BLaER1 treated with 17β-estradiol and CSF1 and Interleukin-3, amounts not matched to agents 10 nM and 100 nM (cell line): Measurements from ENCODE around the gene TRIM71.
"Not testable (repeated sequence)": the region's sequence is repeated elsewhere in the genome, so short reads cannot be mapped to it uniquely, and the experiment has no call there.

Experiments
- H3K27ac ChIP-seq, 11 experiments: shearing (Covaris generic); formaldehyde crosslinking; 2 replicates each; pipeline ENCODE4 v1.8.1; 2022
- H3K27me3 ChIP-seq, 11 experiments: shearing (Covaris generic); formaldehyde crosslinking; 2 replicates each; pipeline ENCODE4 v1.8.1; 2022
- H3K36me3 ChIP-seq, 11 experiments: shearing (Covaris generic); formaldehyde crosslinking; 2 replicates each; pipeline ENCODE4 v1.8.1; 2022
- H3K4me1 ChIP-seq, 10 experiments: shearing (Covaris generic); formaldehyde crosslinking; 2 replicates each; pipeline ENCODE4 v1.8.1; 2022
- H3K4me2 ChIP-seq, 11 experiments: shearing (Covaris generic); formaldehyde crosslinking; 2 replicates each; pipeline ENCODE4 v1.8.1; 2022
- H3K4me3 ChIP-seq, 10 experiments: shearing (Covaris generic); formaldehyde crosslinking; 2 replicates each; pipeline ENCODE4 v1.8.1; 2022
- H3K9ac ChIP-seq, 11 experiments: shearing (Covaris generic); formaldehyde crosslinking; 2 replicates each; pipeline ENCODE4 v1.8.1; 2022
- H3K9me3 ChIP-seq, 11 experiments: shearing (Covaris generic); formaldehyde crosslinking; replicated peaks in 1 of 11; 2 replicates each; pipeline ENCODE4 v1.8.1; 2022
- H4K20me1 ChIP-seq, 11 experiments: shearing (Covaris generic); formaldehyde crosslinking; 2 replicates each; pipeline ENCODE4 v1.8.1; 2022
- Cebpa-rat ChIP-seq, 11 experiments: shearing (Covaris generic); IDR thresholded peaks; 2 replicates each; pipeline ENCODE4 v1.8.1; 2022

Gene TRIM71

GRCh38 chr3:32822609-32823498 lies 5.1 kb downstream of the TRIM71 start:
- H3K27me3 ChIP-seq, result peaks cover 27 to 39% (median 34%) of the 10 kb centered on the region in 11 experiments
- peaks cover 0 to 6% (median 0%) of the 10 kb centered on the region in 11 experiments; a peak in 2 of 22 replicates for H4K20me1 ChIP-seq
- H3K9me3 ChIP-seq, result peaks cover 23 to 49% (median 42%) of the 10 kb centered on the region in 11 experiments
- no peak overlapping the region for H3K4me2 ChIP-seq
- H3K27ac ChIP-seq, result no peak overlapping the region
- peaks cover 0 to 20% (median 18%) of the 10 kb centered on the region in 11 experiments; a peak in 19 of 22 replicates for H3K36me3 ChIP-seq
- H3K9ac ChIP-seq, result no peak overlapping the region
- no peak overlapping the region for H3K4me3 ChIP-seq
- H3K4me1 ChIP-seq, result peaks cover 0 to 12% (median 9%) of the 10 kb centered on the region in 10 experiments; a peak in 15 of 20 replicates
- no peak for TF ChIP-seq Cebpa-rat (IDR thresholded peaks at IDR 0.05)

GRCh38 chr3:32823641-32824184 lies 5.9 kb downstream of the TRIM71 start:
- not testable (repeated sequence) for H3K9ac ChIP-seq, H4K20me1 ChIP-seq, H3K27ac ChIP-seq, H3K4me3 ChIP-seq, H3K4me2 ChIP-seq, H3K4me1 ChIP-seq
- Histone ChIP-seq H3K36me3 (peaks cover 0 to 17% (median 14%) of the 10 kb centered on the region in 11 experiments; a peak in 19 of 22 replicates), H3K27me3 (peaks cover 19 to 30% (median 26%) of the 10 kb centered on the region in 11 experiments), H3K9me3 (peaks cover 17 to 40% (median 34%) of the 10 kb centered on the region in 11 experiments)

- Histone ChIP-seq H3K4me1 (no peaks in the 10 kb centered on the region), H3K9ac (no peak overlapping the region), H4K20me1 (peaks cover 0 to 5% (median 0%) of the 10 kb centered on the region in 11 experiments; a peak in 1 of 22 replicates), H3K4me2 (no peak overlapping the region), H3K4me3 (no peak overlapping the region), H3K9me3 (peaks cover 0 to 20% (median 14%) of the 10 kb centered on the region in 11 experiments; a peak in 8 of 22 replicates), H3K36me3 (no peaks in the 10 kb centered on the region; a peak in 1 of 22 replicates), H3K27me3 (peaks cover 0 to 10% (median 5%) of the 10 kb centered on the region in 11 experiments; a peak in 9 of 22 replicates), H3K27ac (no peak overlapping the region)
- no peak for TF ChIP-seq Cebpa-rat (IDR thresholded peaks at IDR 0.05)
Measured at GRCh38 chr3:32825601-32826375, 8.0 kb downstream of the TRIM71 start.

GRCh38 chr3:32831062-32831461 lies 13.3 kb downstream of the TRIM71 start:
- Histone ChIP-seq H3K9me3 (no peaks in the 10 kb centered on the region), H4K20me1 (no peaks in the 10 kb centered on the region; a peak in 1 of 22 replicates), H3K4me1 (no peaks in the 10 kb centered on the region), H3K27me3 (no peaks in the 10 kb centered on the region), H3K4me3 (no peak overlapping the region), H3K27ac (no peak overlapping the region), H3K4me2 (no peak overlapping the region), H3K9ac (no peak overlapping the region), H3K36me3 (no peaks in the 10 kb centered on the region)
- TF ChIP-seq Cebpa-rat (IDR thresholded peaks at IDR 0.05), result no peak

- Histone ChIP-seq H3K9ac (no peak overlapping the region), H3K4me3 (no peak overlapping the region), H3K27me3 (no peaks in the 10 kb centered on the region), H3K36me3 (no peaks in the 10 kb centered on the region), H3K4me1 (no peaks in the 10 kb centered on the region), H3K4me2 (no peak overlapping the region), H3K27ac (no peak overlapping the region), H3K9me3 (no peaks in the 10 kb centered on the region), H4K20me1 (no peaks in the 10 kb centered on the region; a peak in 1 of 22 replicates)
- no peak for TF ChIP-seq Cebpa-rat (IDR thresholded peaks at IDR 0.05)
Measured at GRCh38 chr3:32831791-32832190, 14.0 kb downstream of the TRIM71 start.

- Histone ChIP-seq H3K4me3 (no peak overlapping the region), H3K27ac (no peak overlapping the region), H3K27me3 (no peaks in the 10 kb centered on the region), H4K20me1 (no peaks in the 10 kb centered on the region; a peak in 1 of 22 replicates), H3K9ac (no peak overlapping the region), H3K36me3 (no peaks in the 10 kb centered on the region), H3K9me3 (no peaks in the 10 kb centered on the region), H3K4me2 (no peak overlapping the region), H3K4me1 (no peaks in the 10 kb centered on the region)
- TF ChIP-seq Cebpa-rat (IDR thresholded peaks at IDR 0.05), result no peak
Measured at GRCh38 chr3:32832193-32832592, 14.4 kb downstream of the TRIM71 start.

GRCh38 chr3:32835049-32835371 lies 17.2 kb downstream of the TRIM71 start:
- TF ChIP-seq Cebpa-rat (IDR thresholded peaks at IDR 0.05), result no peak
- H3K36me3 ChIP-seq, result no peaks in the 10 kb centered on the region
- no peak overlapping the region for H3K4me2 ChIP-seq
- H3K4me1 ChIP-seq, result no peaks in the 10 kb centered on the region
- H3K27me3 ChIP-seq, result no peaks in the 10 kb centered on the region
- H3K9ac ChIP-seq, result no peak overlapping the region
- H3K27ac ChIP-seq, result no peak overlapping the region
- no peak overlapping the region for H3K4me3 ChIP-seq
- H3K9me3 ChIP-seq, result no peaks in the 10 kb centered on the region
- no peaks in the 10 kb centered on the region; a peak in 1 of 22 replicates for H4K20me1 ChIP-seq

GRCh38 chr3:32835961-32836360 lies 18.2 kb downstream of the TRIM71 start:
- H3K9ac ChIP-seq, result no peak overlapping the region

GRCh38 chr3:32836601-32837000 lies 18.8 kb downstream of the TRIM71 start:
- Histone ChIP-seq H3K27ac (no peak overlapping the region), H4K20me1 (no peaks in the 10 kb centered on the region; a peak in 1 of 22 replicates), H3K9ac (no peak overlapping the region), H3K36me3 (no peaks in the 10 kb centered on the region), H3K4me3 (no peak overlapping the region), H3K27me3 (no peaks in the 10 kb centered on the region), H3K4me2 (no peak overlapping the region), H3K4me1 (peaks cover 0 to 5% (median 0%) of the 10 kb centered on the region in 10 experiments; a peak in 3 of 20 replicates), H3K9me3 (peaks cover 0 to 10% (median 0%) of the 10 kb centered on the region in 11 experiments; a peak in 2 of 22 replicates)
- no peak for TF ChIP-seq Cebpa-rat (IDR thresholded peaks at IDR 0.05)

More at GRCh38 chr3:32835961-32836360, 18.2 kb downstream of the TRIM71 start:
- no peak for TF ChIP-seq Cebpa-rat (IDR thresholded peaks at IDR 0.05)
- H4K20me1 ChIP-seq, result no peaks in the 10 kb centered on the region; a peak in 1 of 22 replicates
- H3K4me2 ChIP-seq, result no peak overlapping the region
- no peaks in the 10 kb centered on the region for H3K4me1 ChIP-seq
- no peaks in the 10 kb centered on the region for H3K36me3 ChIP-seq
- H3K27ac ChIP-seq, result no peak overlapping the region
- H3K27me3 ChIP-seq, result no peaks in the 10 kb centered on the region
- peaks cover 0 to 5% (median 0%) of the 10 kb centered on the region in 11 experiments; a peak in 2 of 22 replicates for H3K9me3 ChIP-seq
- H3K4me3 ChIP-seq, result no peak overlapping the region
